HT-29 (cell line): Measurements from ENCODE around the gene ALDH16A1. TPM values are rescaled to one million over a fixed set of nuclear protein-coding genes. Genes with fewer than 3 reads are reported as not detected.

Source experiments
- DNase-seq: peaks from one replicate; pipeline ENCODE4 v3.0.0-alpha.2; 2015; ENCODE audit warnings: low spot score
- small RNA-seq: library from RNA; depleted of rRNA; stranded (forward); fragments of <200 nt; gene quantifications from one replicate; pipeline ENCODE3, GENCODE V24; 2014
- total RNA-seq: library from RNA; depleted of rRNA; stranded (reverse); fragments of >200 nt; shearing (Covaris generic); gene quantifications from 2 replicates; pipeline ENCODE4 v1.2.3, GENCODE V29; 2014; rRNA removed

Gene ALDH16A1
- total RNA-seq, 1 experiment from 2014 or later = 224 TPM

DNA sequence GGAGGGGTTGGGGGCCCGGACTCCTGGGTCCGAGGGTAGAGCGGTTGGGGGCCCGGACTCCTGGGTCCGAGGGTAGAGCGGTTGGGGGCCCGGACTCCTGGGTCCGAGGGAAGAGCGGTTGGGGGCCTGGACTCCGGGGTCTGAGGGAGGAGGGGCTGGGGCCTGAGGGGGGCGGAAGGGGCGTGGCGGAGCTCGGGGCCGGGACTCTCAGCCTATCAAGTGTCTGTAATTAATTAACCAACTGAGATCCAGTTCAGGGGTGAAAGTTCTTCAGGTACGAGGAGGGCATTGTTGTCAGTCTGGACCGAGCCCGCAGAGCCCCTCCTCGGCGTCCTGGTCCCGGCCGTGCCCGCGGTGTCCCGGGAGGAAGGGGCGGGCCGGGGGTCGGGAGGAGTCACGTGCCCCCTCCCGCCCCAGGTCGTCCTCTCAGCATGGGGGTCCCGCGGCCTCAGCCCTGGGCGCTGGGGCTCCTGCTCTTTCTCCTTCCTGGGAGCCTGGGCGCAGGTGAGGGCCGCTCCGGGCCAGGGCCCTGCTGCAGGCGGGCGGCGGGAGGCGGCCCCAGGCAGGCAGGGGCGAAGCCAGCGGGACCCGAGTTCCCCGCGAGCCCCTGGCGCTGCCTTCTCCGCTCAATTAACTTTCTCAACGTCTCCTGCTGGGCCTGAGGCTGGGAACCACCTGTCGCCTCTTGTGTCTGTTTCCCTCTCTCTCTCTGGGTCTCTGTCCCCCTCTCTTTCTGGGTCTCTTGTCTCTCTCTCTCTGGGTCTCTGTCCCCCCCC lies 60.1 kb downstream of the ALDH16A1 start:
- peak; percentile 73 for DNase-seq

DNA sequence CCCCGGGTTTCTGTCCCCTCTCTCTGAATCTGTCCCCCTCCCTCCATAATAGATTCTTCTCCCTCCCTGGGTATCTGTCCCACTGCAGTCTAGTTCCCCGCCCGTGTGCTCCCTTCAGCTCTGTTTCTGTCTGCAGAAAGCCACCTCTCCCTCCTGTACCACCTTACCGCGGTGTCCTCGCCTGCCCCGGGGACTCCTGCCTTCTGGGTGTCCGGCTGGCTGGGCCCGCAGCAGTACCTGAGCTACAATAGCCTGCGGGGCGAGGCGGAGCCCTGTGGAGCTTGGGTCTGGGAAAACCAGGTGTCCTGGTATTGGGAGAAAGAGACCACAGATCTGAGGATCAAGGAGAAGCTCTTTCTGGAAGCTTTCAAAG lies 60.7 kb downstream of the ALDH16A1 start:
- DNase-seq = no peak

DNA sequence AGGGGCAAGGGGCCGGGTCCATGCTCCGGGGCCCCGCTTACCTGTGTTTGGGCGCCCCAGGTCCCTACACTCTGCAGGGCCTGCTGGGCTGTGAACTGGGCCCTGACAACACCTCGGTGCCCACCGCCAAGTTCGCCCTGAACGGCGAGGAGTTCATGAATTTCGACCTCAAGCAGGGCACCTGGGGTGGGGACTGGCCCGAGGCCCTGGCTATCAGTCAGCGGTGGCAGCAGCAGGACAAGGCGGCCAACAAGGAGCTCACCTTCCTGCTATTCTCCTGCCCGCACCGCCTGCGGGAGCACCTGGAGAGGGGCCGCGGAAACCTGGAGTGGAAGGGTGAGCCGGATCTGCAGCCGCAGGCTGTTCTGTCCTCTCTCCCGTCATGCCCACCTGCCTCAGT lies 61.1 kb downstream of the ALDH16A1 start:
- no peak for DNase-seq

DNA sequence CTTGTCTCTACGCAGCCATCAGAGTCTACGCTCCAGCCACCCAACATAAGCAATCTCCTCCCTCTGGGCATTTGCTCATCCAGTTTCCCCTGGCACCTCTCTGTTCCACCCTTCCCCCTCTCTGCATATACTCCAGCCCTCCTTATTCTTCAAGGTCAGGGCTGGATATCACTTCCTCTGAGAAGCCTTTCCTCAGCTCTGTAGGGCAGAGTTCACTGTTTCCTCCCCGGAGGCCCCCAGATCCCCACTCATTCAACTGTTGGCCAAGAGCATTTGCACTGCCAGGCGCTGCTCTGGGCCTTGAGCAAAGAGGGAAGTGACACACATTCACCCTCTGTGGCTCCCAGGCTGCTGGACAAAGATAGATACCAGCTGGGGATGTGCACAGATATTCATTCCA lies 62.7 kb downstream of the ALDH16A1 start:
- no peak for DNase-seq

DNA sequence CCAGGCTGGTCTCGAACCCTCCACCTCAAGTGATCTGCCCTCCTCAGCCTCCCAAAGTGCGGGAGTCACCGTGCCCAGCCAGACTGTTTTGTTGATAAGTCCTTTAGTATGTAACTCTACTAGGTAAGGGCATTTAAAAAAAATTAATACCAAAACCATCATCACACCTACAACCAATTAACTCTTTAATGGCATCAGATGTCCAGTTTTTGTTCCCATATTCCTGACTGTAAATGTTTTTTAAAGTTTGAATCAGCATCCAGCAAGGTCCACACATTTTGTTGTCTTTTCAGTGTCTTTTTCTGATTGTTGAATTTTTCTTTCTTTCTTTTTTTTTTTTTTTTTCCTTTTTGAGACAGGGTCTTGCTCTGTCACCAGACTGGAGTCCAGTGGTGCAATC lies 65.0 kb downstream of the ALDH16A1 start:
- no peak for DNase-seq

Small RNA genes within 50 kb of the gene (small RNA-seq; reads per million reads assigned to genes)
- gene COX6CP7 = not detected
- 0.29 reads per million for gene MIR150
- not detected for gene SNORD32A
- gene SNORD33 = not detected
- not detected for gene SNORD34
- not detected for gene SNORD35A
- not detected for gene SNORD35B

Other genes with a start within 250 kb of the ALDH16A1 start
- 0.26 TPM in 1 of 2 replicates, not detected in the other for gene SLC6A16, start 128.0 kb upstream of the ALDH16A1 start, total RNA-seq
- not detected in 2 replicates for gene CD37, start 117.8 kb upstream of the ALDH16A1 start, total RNA-seq
- 27.2 and 28.6 TPM in 2 replicates for gene TEAD2, start 90.8 kb upstream of the ALDH16A1 start, total RNA-seq
- gene DKKL1, start 89.3 kb upstream of the ALDH16A1 start, total RNA-seq = 0.18 and 0.53 TPM in 2 replicates
- not detected in 2 replicates for gene KASH5, start 65.0 kb upstream of the ALDH16A1 start, total RNA-seq
- gene PTH2, start 29.8 kb upstream of the ALDH16A1 start, total RNA-seq = not detected in 2 replicates
- gene GFY, start 27.8 kb upstream of the ALDH16A1 start, total RNA-seq = not detected in 2 replicates
- 0.13 and 0.18 TPM in 2 replicates for gene SLC17A7, start 11.7 kb upstream of the ALDH16A1 start, total RNA-seq
- 337 and 351 TPM in 2 replicates for gene PIH1D1, start 1.4 kb upstream of the ALDH16A1 start, total RNA-seq
- 1.6 and 2.1 TPM in 2 replicates for gene FLT3LG, start 21.0 kb downstream of the ALDH16A1 start, total RNA-seq
- 7,406 and 7,983 TPM in 2 replicates for gene RPL13A, start 34.4 kb downstream of the ALDH16A1 start, total RNA-seq
- gene RPS11, start 43.2 kb downstream of the ALDH16A1 start, total RNA-seq = 5,724 and 5,984 TPM in 2 replicates
- 150 and 176 TPM in 2 replicates for gene FCGRT, start 59.4 kb downstream of the ALDH16A1 start, total RNA-seq
- gene RCN3, start 74.8 kb downstream of the ALDH16A1 start, total RNA-seq = 17.6 and 25.6 TPM in 2 replicates
- 247 and 262 TPM in 2 replicates for gene NOSIP, start 127.3 kb downstream of the ALDH16A1 start, total RNA-seq
- 25.8 and 26.3 TPM in 2 replicates for gene PRRG2, start 128.1 kb downstream of the ALDH16A1 start, total RNA-seq
- gene PRR12, start 138.0 kb downstream of the ALDH16A1 start, total RNA-seq = 15.0 and 15.3 TPM in 2 replicates
- gene RRAS, start 186.9 kb downstream of the ALDH16A1 start, total RNA-seq = 33.1 and 45.2 TPM in 2 replicates
- gene SCAF1, start 189.0 kb downstream of the ALDH16A1 start, total RNA-seq = 58.6 and 67.6 TPM in 2 replicates
- 380 and 432 TPM in 2 replicates for gene IRF3, start 212.6 kb downstream of the ALDH16A1 start, total RNA-seq
- 78.2 and 100 TPM in 2 replicates for gene BCL2L12, start 212.7 kb downstream of the ALDH16A1 start, total RNA-seq
- gene PRMT1, start 224.0 kb downstream of the ALDH16A1 start, total RNA-seq = 922 and 995 TPM in 2 replicates
- 9.2 and 10.0 TPM in 2 replicates for gene ADM5, start 236.4 kb downstream of the ALDH16A1 start, total RNA-seq
- 0.47 and 1.4 TPM in 2 replicates for gene CPT1C, start 237.9 kb downstream of the ALDH16A1 start, total RNA-seq